HEK293T (cell line): ENCODE results near the gene KIF18A.
"Not testable (repeated sequence)": the region's sequence is repeated elsewhere in the genome, so short reads cannot be mapped to it uniquely, and the experiment has no call there.

ENCODE experiments used
- CTCF ChIA-PET: fragments of 350-600 bp; formaldehyde crosslinking; extraction: SDS; loops from one replicate; lab custom pipeline; 2021; ENCODE audit warnings: antibody characterized with exemption, inconsistent platforms; lab: Yijun Ruan, JAX
- POLR2A ChIA-PET: fragments of 350-600 bp; formaldehyde crosslinking; extraction: SDS; loops from one replicate; lab custom pipeline; 2020; ENCODE audit warnings: antibody characterized with exemption, inconsistent platforms; lab: Yijun Ruan, JAX
- DNase-seq: peaks from one replicate; pipeline ENCODE4 v3.0.0; 2012; ENCODE audit warnings: mixed read lengths; ENCODE audit errors: extremely low spot score
- ARNT ChIP-seq: fragments of 450-650 bp; IDR thresholded peaks from 2 replicates; pipeline ENCODE4 v1.6.1; 2017; ENCODE audit warnings: mild to moderate bottlenecking
- BHLHE40 ChIP-seq: fragments of 450-650 bp; IDR thresholded peaks from 2 replicates; pipeline ENCODE4 v1.6.1; 2016; ENCODE audit warnings: mild to moderate bottlenecking, moderate library complexity, borderline replicate concordance
- CTBP1 ChIP-seq: fragments of 450-650 bp; IDR thresholded peaks from 2 replicates; pipeline ENCODE4 v1.6.1; 2016; ENCODE audit warnings: borderline replicate concordance
- ELF4 ChIP-seq: fragments of 450-650 bp; IDR thresholded peaks from 2 replicates; pipeline ENCODE4 v1.6.1; 2017; ENCODE audit warnings: antibody characterized with exemption
- FOXA1 ChIP-seq: fragments of 450-650 bp; IDR thresholded peaks from 2 replicates; pipeline ENCODE4 v1.6.1; 2016; ENCODE audit warnings: mild to moderate bottlenecking
- FOXK2 ChIP-seq: fragments of 450-650 bp; IDR thresholded peaks from 2 replicates; pipeline ENCODE4 v1.6.1; 2016; ENCODE audit warnings: mild to moderate bottlenecking
- FOXM1 ChIP-seq: fragments of 450-650 bp; IDR thresholded peaks from 2 replicates; pipeline ENCODE4 v1.6.1; 2017; ENCODE audit warnings: mild to moderate bottlenecking, borderline replicate concordance
- HDGF ChIP-seq: fragments of 450-650 bp; IDR thresholded peaks from 2 replicates; pipeline ENCODE4 v1.6.1; 2017; ENCODE audit warnings: antibody characterized with exemption, borderline replicate concordance
- L3MBTL2 ChIP-seq: fragments of 450-650 bp; conservative IDR thresholded peaks from 2 replicates; pipeline ENCODE4 v1.6.1; 2016; ENCODE audit warnings: mild to moderate bottlenecking
- LEF1 ChIP-seq: fragments of 450-650 bp; IDR thresholded peaks from 2 replicates; pipeline ENCODE4 v1.6.1; 2017; ENCODE audit warnings: mild to moderate bottlenecking, borderline replicate concordance
- NFRKB ChIP-seq: fragments of 450-650 bp; IDR thresholded peaks from 2 replicates; pipeline ENCODE4 v1.6.1; 2016; ENCODE audit warnings: mild to moderate bottlenecking, moderate library complexity
- PKNOX1 ChIP-seq: fragments of 450-650 bp; IDR thresholded peaks from 2 replicates; pipeline ENCODE4 v1.6.1; 2016
- SP1 ChIP-seq: fragments of 450-650 bp; IDR thresholded peaks from 2 replicates; pipeline ENCODE4 v1.6.1; 2017
- SUZ12 ChIP-seq: fragments of 450-650 bp; IDR thresholded peaks from 2 replicates; pipeline ENCODE4 v1.6.1; 2016; ENCODE audit warnings: mild to moderate bottlenecking
- TARDBP ChIP-seq: fragments of 450-650 bp; IDR thresholded peaks from 2 replicates; pipeline ENCODE4 v1.6.1; 2016
- ZNF384 ChIP-seq: fragments of 450-650 bp; IDR thresholded peaks from 2 replicates; pipeline ENCODE4 v1.6.1; 2016

Gene KIF18A

GRCh38 chr11:28090052-28090749 is 17.8 kb downstream of the KIF18A start:
- no peak for TF ChIP-seq ZNF384
- TF ChIP-seq LEF1, result no peak
- TF ChIP-seq ARNT, result no peak
- no peak for TF ChIP-seq NFRKB
- TF ChIP-seq TARDBP, result no peak
- no peak for TF ChIP-seq FOXA1
- TF ChIP-seq SUZ12, result no peak
- TF ChIP-seq HDGF, result no peak
- no peak for TF ChIP-seq CTBP1
- no peak for TF ChIP-seq L3MBTL2
- no peak for DNase-seq
- ChIA-PET POLR2A (no interaction called here), CTCF (no interaction called here)

- TF ChIP-seq NFRKB, result no peak
- no peak for TF ChIP-seq ZNF384
- TF ChIP-seq FOXM1, result no peak
- TF ChIP-seq LEF1, result no peak
- no peak for TF ChIP-seq ARNT
- no peak for TF ChIP-seq CTBP1
- TF ChIP-seq BHLHE40, result no peak
- no peak for TF ChIP-seq FOXK2
- no peak for TF ChIP-seq TARDBP
- ChIA-PET CTCF (no interaction called here), POLR2A (no interaction called here)
- no peak for DNase-seq
Measured at GRCh38 chr11:28089378-28089777, 18.6 kb downstream of the KIF18A start.

GRCh38 chr11:28087693-28088092 is 20.3 kb downstream of the KIF18A start:
- CTCF ChIA-PET, POLR2A ChIA-PET: not testable (repeated sequence)

GRCh38 chr11:28087192-28087591 is 20.8 kb downstream of the KIF18A start:
- CTCF ChIA-PET, DNase-seq, POLR2A ChIA-PET: not testable (repeated sequence)

More at GRCh38 chr11:28087693-28088092, 20.3 kb downstream of the KIF18A start:
- DNase-seq, result not testable (repeated sequence)

GRCh38 chr11:28086569-28086968 is 21.4 kb downstream of the KIF18A start:
- POLR2A ChIA-PET, result no interaction called here

GRCh38 chr11:28083118-28083517 is 24.8 kb downstream of the KIF18A start:
- ChIA-PET CTCF (no interaction called here), POLR2A (no interaction called here)
- TF ChIP-seq HDGF, result no peak
- TF ChIP-seq FOXA1, result no peak
- no peak for TF ChIP-seq TARDBP
- no peak for TF ChIP-seq FOXM1
- no peak for TF ChIP-seq SUZ12
- no peak for TF ChIP-seq LEF1
- TF ChIP-seq NFRKB, result no peak
- no peak for TF ChIP-seq BHLHE40
- no peak for DNase-seq

More at GRCh38 chr11:28086569-28086968, 21.4 kb downstream of the KIF18A start:
- CTCF ChIA-PET, result no interaction called here
- TF ChIP-seq NFRKB, result no peak
- no peak for TF ChIP-seq LEF1
- TF ChIP-seq BHLHE40, result no peak
- TF ChIP-seq FOXA1, result no peak
- TF ChIP-seq ARNT, result no peak
- TF ChIP-seq SUZ12, result no peak
- no peak for TF ChIP-seq FOXK2
- no peak for TF ChIP-seq CTBP1
- no peak for TF ChIP-seq TARDBP
- TF ChIP-seq ELF4, result no peak
- TF ChIP-seq ZNF384, result no peak
- no peak for TF ChIP-seq SP1
- TF ChIP-seq L3MBTL2, result no peak
- TF ChIP-seq HDGF, result no peak
- no peak for TF ChIP-seq PKNOX1
- no peak for TF ChIP-seq FOXM1
- no peak for DNase-seq

GRCh38 chr11:28077521-28077920 is 30.4 kb downstream of the KIF18A start:
- POLR2A ChIA-PET, result no interaction called here
- CTCF ChIA-PET, result no interaction called here
- TF ChIP-seq BHLHE40 (no peak), SP1 (no peak), TARDBP (no peak), ELF4 (no peak), FOXA1 (no peak), HDGF (no peak), L3MBTL2 (no peak), FOXK2 (no peak), SUZ12 (no peak), PKNOX1 (no peak), FOXM1 (no peak), NFRKB (no peak), ARNT (no peak), LEF1 (no peak), ZNF384 (no peak), CTBP1 (no peak)
- DNase-seq, result no peak
